ENCODE measurements around the gene OSBPL7. TPM values are rescaled to one million over a fixed set of nuclear protein-coding genes. Genes with fewer than 3 reads are reported as not detected.
A peak's percentile ranks its signal among the peaks of the same experiment; 100 is the strongest.

The OSBPL7 gene
- total and polyA plus RNA-seq, 2 of the 13 experiments (the other 11 are each of a cell fraction or from before 2014, with no cell fraction given) = 4.7 to 6.6 TPM

DNA sequence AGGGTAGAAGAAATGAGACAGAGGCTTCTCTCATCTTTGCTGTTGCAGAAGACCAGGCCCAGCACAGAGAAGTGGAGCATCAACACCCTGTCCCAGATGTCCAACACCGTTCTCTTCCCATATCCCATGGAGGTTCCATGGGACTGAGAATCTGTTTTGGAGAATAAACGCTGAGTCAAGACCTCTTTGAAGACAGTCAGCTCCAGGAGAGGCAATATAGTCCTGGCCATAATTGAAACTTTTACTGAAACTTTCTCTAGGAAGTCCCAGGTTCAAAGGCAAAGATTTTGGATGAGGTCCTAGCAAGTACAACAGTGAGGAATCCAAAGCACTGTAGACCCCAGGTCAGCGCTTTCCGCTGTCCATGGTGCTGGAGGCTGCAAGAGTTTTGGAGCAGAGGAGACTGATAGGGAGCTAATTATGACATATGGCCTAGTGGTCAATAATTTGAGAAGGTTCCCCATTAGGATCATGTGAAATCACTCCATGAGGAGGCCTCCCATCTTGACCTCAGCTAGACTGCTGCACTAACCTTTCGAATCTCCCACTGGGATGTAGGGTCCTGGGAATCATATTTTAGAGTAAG is 36.0 kb downstream of the OSBPL7 start (continued):
- TF ChIP-seq GFI1 (CRISPR knock-in tag; IDR thresholded peaks at IDR 0.05; ENCODE audit: borderline replicate concordance) (no peak), XBP1 (CRISPR knock-in tag; IDR thresholded peaks at IDR 0.05) (no peak), PITX1 (CRISPR knock-in tag; IDR thresholded peaks at IDR 0.05) (no peak), CHD4 (IDR thresholded peaks at IDR 0.05; ENCODE audit: borderline replicate concordance, low read length) (no peak), ZNF615 (CRISPR knock-in tag; IDR thresholded peaks at IDR 0.05; ENCODE audit: borderline replicate concordance) (no peak), TSC22D2 (CRISPR knock-in tag; IDR thresholded peaks at IDR 0.05; ENCODE audit: borderline replicate concordance) (peak; percentile 95), TCF7 (IDR thresholded peaks at IDR 0.05; ENCODE audit: low read depth) (no peak), FOXM1 (CRISPR knock-in tag; IDR thresholded peaks at IDR 0.05) (no peak), ZNF30 (CRISPR knock-in tag; IDR thresholded peaks at IDR 0.05) (no peak), MATR3 (CRISPR knock-in tag; IDR thresholded peaks at IDR 0.05) (no peak), ZNF841 (CRISPR knock-in tag; IDR thresholded peaks at IDR 0.05; ENCODE audit: borderline replicate concordance) (no peak), MTF1 (CRISPR knock-in tag; IDR thresholded peaks at IDR 0.05) (no peak; the same call in 1 of the 2 replicates), CBFB (CRISPR knock-in tag; IDR thresholded peaks at IDR 0.05) (no peak), ZNF160 (CRISPR knock-in tag; IDR thresholded peaks at IDR 0.05) (no peak), ZNF530 (CRISPR knock-in tag; IDR thresholded peaks at IDR 0.05; ENCODE audit: low read depth) (0 out of 2 replicates have a peak, but pooled peaks have one; percentile 72), HNRNPH1 (optimal IDR thresholded peaks at IDR 0.05; ENCODE audit: low read depth, low read length) (no peak)
- TF ChIP-seq, protein P1, sequence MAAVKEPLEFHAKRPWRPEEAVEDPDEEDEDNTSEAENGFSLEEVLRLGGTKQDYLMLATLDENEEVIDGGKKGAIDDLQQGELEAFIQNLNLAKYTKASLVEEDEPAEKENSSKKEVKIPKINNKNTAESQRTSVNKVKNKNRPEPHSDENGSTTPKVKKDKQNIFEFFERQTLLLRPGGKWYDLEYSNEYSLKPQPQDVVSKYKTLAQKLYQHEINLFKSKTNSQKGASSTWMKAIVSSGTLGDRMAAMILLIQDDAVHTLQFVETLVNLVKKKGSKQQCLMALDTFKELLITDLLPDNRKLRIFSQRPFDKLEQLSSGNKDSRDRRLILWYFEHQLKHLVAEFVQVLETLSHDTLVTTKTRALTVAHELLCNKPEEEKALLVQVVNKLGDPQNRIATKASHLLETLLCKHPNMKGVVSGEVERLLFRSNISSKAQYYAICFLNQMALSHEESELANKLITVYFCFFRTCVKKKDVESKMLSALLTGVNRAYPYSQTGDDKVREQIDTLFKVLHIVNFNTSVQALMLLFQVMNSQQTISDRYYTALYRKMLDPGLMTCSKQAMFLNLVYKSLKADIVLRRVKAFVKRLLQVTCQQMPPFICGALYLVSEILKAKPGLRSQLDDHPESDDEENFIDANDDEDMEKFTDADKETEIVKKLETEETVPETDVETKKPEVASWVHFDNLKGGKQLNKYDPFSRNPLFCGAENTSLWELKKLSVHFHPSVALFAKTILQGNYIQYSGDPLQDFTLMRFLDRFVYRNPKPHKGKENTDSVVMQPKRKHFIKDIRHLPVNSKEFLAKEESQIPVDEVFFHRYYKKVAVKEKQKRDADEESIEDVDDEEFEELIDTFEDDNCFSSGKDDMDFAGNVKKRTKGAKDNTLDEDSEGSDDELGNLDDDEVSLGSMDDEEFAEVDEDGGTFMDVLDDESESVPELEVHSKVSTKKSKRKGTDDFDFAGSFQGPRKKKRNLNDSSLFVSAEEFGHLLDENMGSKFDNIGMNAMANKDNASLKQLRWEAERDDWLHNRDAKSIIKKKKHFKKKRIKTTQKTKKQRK (IDR thresholded peaks at IDR 0.05; ENCODE audit: low read length) = no peak
- TF ChIP-seq, protein P2, sequence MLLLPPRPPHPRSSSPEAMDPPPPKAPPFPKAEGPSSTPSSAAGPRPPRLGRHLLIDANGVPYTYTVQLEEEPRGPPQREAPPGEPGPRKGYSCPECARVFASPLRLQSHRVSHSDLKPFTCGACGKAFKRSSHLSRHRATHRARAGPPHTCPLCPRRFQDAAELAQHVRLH (CRISPR knock-in tag; IDR thresholded peaks at IDR 0.05; ENCODE audit: borderline replicate concordance, low read depth) = no peak
- TF ChIP-seq, protein P3, sequence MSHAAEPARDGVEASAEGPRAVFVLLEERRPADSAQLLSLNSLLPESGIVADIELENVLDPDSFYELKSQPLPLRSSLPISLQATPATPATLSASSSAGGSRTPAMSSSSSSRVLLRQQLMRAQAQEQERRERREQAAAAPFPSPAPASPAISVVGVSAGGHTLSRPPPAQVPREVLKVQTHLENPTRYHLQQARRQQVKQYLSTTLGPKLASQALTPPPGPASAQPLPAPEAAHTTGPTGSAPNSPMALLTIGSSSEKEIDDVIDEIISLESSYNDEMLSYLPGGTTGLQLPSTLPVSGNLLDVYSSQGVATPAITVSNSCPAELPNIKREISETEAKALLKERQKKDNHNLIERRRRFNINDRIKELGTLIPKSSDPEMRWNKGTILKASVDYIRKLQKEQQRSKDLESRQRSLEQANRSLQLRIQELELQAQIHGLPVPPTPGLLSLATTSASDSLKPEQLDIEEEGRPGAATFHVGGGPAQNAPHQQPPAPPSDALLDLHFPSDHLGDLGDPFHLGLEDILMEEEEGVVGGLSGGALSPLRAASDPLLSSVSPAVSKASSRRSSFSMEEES (CRISPR knock-in tag; IDR thresholded peaks at IDR 0.05) = peak; percentile 67; the same call in 1 of the 2 replicates
- TF ChIP-seq, protein P4, sequence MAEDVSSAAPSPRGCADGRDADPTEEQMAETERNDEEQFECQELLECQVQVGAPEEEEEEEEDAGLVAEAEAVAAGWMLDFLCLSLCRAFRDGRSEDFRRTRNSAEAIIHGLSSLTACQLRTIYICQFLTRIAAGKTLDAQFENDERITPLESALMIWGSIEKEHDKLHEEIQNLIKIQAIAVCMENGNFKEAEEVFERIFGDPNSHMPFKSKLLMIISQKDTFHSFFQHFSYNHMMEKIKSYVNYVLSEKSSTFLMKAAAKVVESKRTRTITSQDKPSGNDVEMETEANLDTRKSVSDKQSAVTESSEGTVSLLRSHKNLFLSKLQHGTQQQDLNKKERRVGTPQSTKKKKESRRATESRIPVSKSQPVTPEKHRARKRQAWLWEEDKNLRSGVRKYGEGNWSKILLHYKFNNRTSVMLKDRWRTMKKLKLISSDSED (CRISPR knock-in tag; IDR thresholded peaks at IDR 0.05) = no peak
- TF ChIP-seq, protein P5, sequence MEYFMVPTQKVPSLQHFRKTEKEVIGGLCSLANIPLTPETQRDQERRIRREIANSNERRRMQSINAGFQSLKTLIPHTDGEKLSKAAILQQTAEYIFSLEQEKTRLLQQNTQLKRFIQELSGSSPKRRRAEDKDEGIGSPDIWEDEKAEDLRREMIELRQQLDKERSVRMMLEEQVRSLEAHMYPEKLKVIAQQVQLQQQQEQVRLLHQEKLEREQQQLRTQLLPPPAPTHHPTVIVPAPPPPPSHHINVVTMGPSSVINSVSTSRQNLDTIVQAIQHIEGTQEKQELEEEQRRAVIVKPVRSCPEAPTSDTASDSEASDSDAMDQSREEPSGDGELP (IDR thresholded peaks at IDR 0.05; ENCODE audit: borderline replicate concordance, low read depth) = no peak
- TF ChIP-seq, protein P6, sequence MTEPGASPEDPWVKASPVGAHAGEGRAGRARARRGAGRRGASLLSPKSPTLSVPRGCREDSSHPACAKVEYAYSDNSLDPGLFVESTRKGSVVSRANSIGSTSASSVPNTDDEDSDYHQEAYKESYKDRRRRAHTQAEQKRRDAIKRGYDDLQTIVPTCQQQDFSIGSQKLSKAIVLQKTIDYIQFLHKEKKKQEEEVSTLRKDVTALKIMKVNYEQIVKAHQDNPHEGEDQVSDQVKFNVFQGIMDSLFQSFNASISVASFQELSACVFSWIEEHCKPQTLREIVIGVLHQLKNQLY (CRISPR knock-in tag; IDR thresholded peaks at IDR 0.05) = no peak

Measured in HepG2 (cell line).